GM06990 (cell line): ENCODE measurements around the gene PRKCH.

ENCODE experiments used
- DNase-seq: peaks from one replicate; pipeline ENCODE4 v3.0.0-alpha.2; 2011; ENCODE audit not compliant: insufficient read length; ENCODE audit errors: extremely low read depth
- H3K27me3 ChIP-seq: replicated peaks from 2 replicates; pipeline ENCODE4 v1.6.0; 2011; ENCODE audit warnings: low read length; ENCODE audit not compliant: control insufficient read depth, insufficient read depth
- H3K36me3 ChIP-seq: 2 replicates; pipeline ENCODE4 v1.5.1; 2011; ENCODE audit warnings: low read length; ENCODE audit not compliant: control insufficient read depth, insufficient read depth
- H3K4me3 ChIP-seq: replicated peaks from 2 replicates; pipeline ENCODE4 v1.5.1; 2011; ENCODE audit warnings: low read depth, mild to moderate bottlenecking, control low read depth, low read length
- CTCF ChIP-seq: IDR thresholded peaks from 2 replicates; pipeline ENCODE4 v1.5.1; 2011; ENCODE audit warnings: low read length, control low read depth, mild to moderate bottlenecking, inconsistent platforms; ENCODE audit not compliant: insufficient read depth, poor library complexity, severe bottlenecking

Gene PRKCH

GRCh38 chr14:61444215-61444768 is 122.9 kb downstream of the PRKCH start:
- H3K36me3 ChIP-seq, result no peaks in the 10 kb centered on the region
- no peak for TF ChIP-seq CTCF
- no peak overlapping the region for H3K4me3 ChIP-seq
- DNase-seq, result no peak
- no peaks in the 10 kb centered on the region for H3K27me3 ChIP-seq

- Histone ChIP-seq H3K4me3 (no peak overlapping the region), H3K27me3 (no peaks in the 10 kb centered on the region)
Measured at GRCh38 chr14:61451491-61451890, 130.1 kb downstream of the PRKCH start.

GRCh38 chr14:61451891-61452400 is 130.6 kb downstream of the PRKCH start:
- TF ChIP-seq CTCF, result no peak
- DNase-seq, result no peak
- Histone ChIP-seq H3K4me3 (no peak overlapping the region), H3K27me3 (no peaks in the 10 kb centered on the region), H3K36me3 (peaks cover 2% of the 10 kb centered on the region)

More at GRCh38 chr14:61451491-61451890, 130.1 kb downstream of the PRKCH start:
- DNase-seq, result no peak
- no peak for TF ChIP-seq CTCF
- peaks cover 2% of the 10 kb centered on the region for H3K36me3 ChIP-seq

GRCh38 chr14:61452452-61452851 is 131.1 kb downstream of the PRKCH start:
- DNase-seq, result no peak
- Histone ChIP-seq H3K4me3 (no peak overlapping the region), H3K27me3 (no peaks in the 10 kb centered on the region), H3K36me3 (peaks cover 4% of the 10 kb centered on the region)
- TF ChIP-seq CTCF, result no peak

- Histone ChIP-seq H3K4me3 (no peak overlapping the region), H3K27me3 (no peaks in the 10 kb centered on the region), H3K36me3 (peaks cover 4% of the 10 kb centered on the region)
- no peak for TF ChIP-seq CTCF
- no peak for DNase-seq
Measured at GRCh38 chr14:61453103-61453767, 131.9 kb downstream of the PRKCH start.
